GM12891 (cell line): Measurements from ENCODE around the gene EDA.

ENCODE experiments used
- PAX5 ChIP-seq: IDR thresholded peaks from 2 replicates; pipeline ENCODE4 v1.6.1; 2011; ENCODE audit warnings: low read length, moderate library complexity, mild to moderate bottlenecking; ENCODE audit not compliant: insufficient read depth, severe bottlenecking
- POLR2A ChIP-seq: IDR thresholded peaks from 2 replicates; pipeline ENCODE4 v1.6.1; 2011; ENCODE audit warnings: low read depth, low read length, control low read depth
- POLR2AphosphoS5 ChIP-seq: IDR thresholded peaks from 2 replicates; pipeline ENCODE4 v1.6.1; 2011; ENCODE audit warnings: low read depth, low read length, control low read depth

DNA sequence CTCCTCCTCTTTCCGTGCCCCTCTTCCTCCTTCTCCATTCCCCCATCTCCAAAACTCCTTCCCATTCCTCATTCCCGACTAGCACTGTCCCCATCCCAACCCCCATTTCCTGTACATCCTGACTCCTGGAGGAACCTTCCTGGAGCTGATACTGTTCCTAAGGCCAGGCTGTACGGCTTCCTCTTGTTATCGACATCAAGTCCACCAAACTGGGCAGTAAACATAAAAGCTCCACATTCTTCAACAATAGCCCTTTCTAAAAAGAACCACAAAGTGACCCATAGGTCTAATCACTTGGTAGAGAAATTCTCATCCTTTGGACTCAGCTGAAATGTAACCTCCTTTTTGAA, 410.9 kb downstream of the EDA start:
- TF ChIP-seq POLR2AphosphoS5 (no peak), POLR2A (no peak), PAX5 (no peak)
